Kidney epithelial cell (primary cell): ENCODE measurements around the gene MCU. TPM values are rescaled to one million over a fixed set of nuclear protein-coding genes. Genes with fewer than 3 reads are reported as not detected.
A peak's percentile ranks its signal among the peaks of the same experiment; 100 is the strongest.
"Not testable (repeated sequence)": the region's sequence is repeated elsewhere in the genome, so short reads cannot be mapped to it uniquely, and the experiment has no call there.

ENCODE experiments used
- DNase-seq: peaks from one replicate; pipeline ENCODE4 v3.0.0-alpha.2; 2010; ENCODE audit warnings: low read depth
- H3K27me3 ChIP-seq: 2 replicates; pipeline ENCODE4 v1.6.0; 2011; ENCODE audit warnings: low read length; ENCODE audit not compliant: control insufficient read depth, insufficient read depth
- H3K36me3 ChIP-seq: 2 replicates; pipeline ENCODE4 v1.5.1; 2011; ENCODE audit warnings: low read length; ENCODE audit not compliant: control insufficient read depth, insufficient read depth
- H3K4me3 ChIP-seq: 2 replicates; pipeline ENCODE4 v1.5.1; 2011; ENCODE audit warnings: low read depth, mild to moderate bottlenecking, control low read depth, low read length
- CTCF ChIP-seq: IDR thresholded peaks from 2 replicates; pipeline ENCODE4 v1.5.1; 2011; ENCODE audit warnings: mild to moderate bottlenecking, moderate library complexity, low read length, control low read depth, inconsistent platforms; ENCODE audit not compliant: insufficient read depth, poor library complexity, severe bottlenecking
- total RNA-seq: library from RNA; depleted of rRNA; stranded (reverse); fragments of >200 nt; gene quantifications from 2 replicates; pipeline ENCODE4 v1.2.3, GENCODE V29; 2015

Gene MCU
- total RNA-seq, 1 donor from 2014 or later = 15.4 TPM

- no peak for DNase-seq
- H3K27me3 ChIP-seq = no peaks in the 10 kb centered on the region
- peak; percentile 57 for TF ChIP-seq CTCF
- no peaks in the 10 kb centered on the region for H3K36me3 ChIP-seq
- H3K4me3 ChIP-seq = no peak overlapping the region
Measured at GRCh38 chr10:72694476-72695369, 2.8 kb downstream of the MCU start.

- no peak for TF ChIP-seq CTCF
- no peaks in the 10 kb centered on the region for H3K27me3 ChIP-seq
- H3K4me3 ChIP-seq = no peak overlapping the region
- no peak for DNase-seq
- no peaks in the 10 kb centered on the region for H3K36me3 ChIP-seq
Measured at GRCh38 chr10:72695496-72695895, 3.6 kb downstream of the MCU start.

GRCh38 chr10:72697716-72698115, 5.8 kb downstream of the MCU start:
- no peak for TF ChIP-seq CTCF
- DNase-seq = no peak
- no peak overlapping the region for H3K4me3 ChIP-seq
- no peaks in the 10 kb centered on the region for H3K36me3 ChIP-seq
- H3K27me3 ChIP-seq = no peaks in the 10 kb centered on the region

GRCh38 chr10:72702465-72702864, 10.5 kb downstream of the MCU start:
- not testable (repeated sequence) for H3K36me3 ChIP-seq, DNase-seq, H3K27me3 ChIP-seq, H3K4me3 ChIP-seq

- TF ChIP-seq CTCF = no peak
- no peak for DNase-seq
- Histone ChIP-seq H3K27me3 (no peaks in the 10 kb centered on the region), H3K4me3 (no peak overlapping the region), H3K36me3 (no peaks in the 10 kb centered on the region)
Measured at GRCh38 chr10:72702868-72703581, 11.1 kb downstream of the MCU start.

- TF ChIP-seq CTCF = no peak
- Histone ChIP-seq H3K36me3 (no peaks in the 10 kb centered on the region), H3K4me3 (no peak overlapping the region), H3K27me3 (no peaks in the 10 kb centered on the region)
- no peak for DNase-seq
Measured at GRCh38 chr10:72704117-72704516, 12.2 kb downstream of the MCU start.
